LNCaP clone FGC (cell line): ENCODE results near the gene LEP.

ENCODE experiments used
- DNase-seq: peaks from one replicate; pipeline ENCODE4 v3.0.0-alpha.2; 2011; ENCODE audit warnings: low read depth
- H3K4me3 ChIP-seq: 2 replicates; pipeline ENCODE4 v1.5.1; 2011; ENCODE audit warnings: mild to moderate bottlenecking, low read depth, low read length, control low read depth
- TF ChIP-seq, protein P1 (sequence below): IDR thresholded peaks from 2 replicates; pipeline ENCODE4 v1.5.1; 2012; ENCODE audit warnings: mild to moderate bottlenecking; ENCODE audit not compliant: control insufficient read depth, insufficient read depth; ENCODE audit errors: extremely low read depth

The LEP gene

DNA sequence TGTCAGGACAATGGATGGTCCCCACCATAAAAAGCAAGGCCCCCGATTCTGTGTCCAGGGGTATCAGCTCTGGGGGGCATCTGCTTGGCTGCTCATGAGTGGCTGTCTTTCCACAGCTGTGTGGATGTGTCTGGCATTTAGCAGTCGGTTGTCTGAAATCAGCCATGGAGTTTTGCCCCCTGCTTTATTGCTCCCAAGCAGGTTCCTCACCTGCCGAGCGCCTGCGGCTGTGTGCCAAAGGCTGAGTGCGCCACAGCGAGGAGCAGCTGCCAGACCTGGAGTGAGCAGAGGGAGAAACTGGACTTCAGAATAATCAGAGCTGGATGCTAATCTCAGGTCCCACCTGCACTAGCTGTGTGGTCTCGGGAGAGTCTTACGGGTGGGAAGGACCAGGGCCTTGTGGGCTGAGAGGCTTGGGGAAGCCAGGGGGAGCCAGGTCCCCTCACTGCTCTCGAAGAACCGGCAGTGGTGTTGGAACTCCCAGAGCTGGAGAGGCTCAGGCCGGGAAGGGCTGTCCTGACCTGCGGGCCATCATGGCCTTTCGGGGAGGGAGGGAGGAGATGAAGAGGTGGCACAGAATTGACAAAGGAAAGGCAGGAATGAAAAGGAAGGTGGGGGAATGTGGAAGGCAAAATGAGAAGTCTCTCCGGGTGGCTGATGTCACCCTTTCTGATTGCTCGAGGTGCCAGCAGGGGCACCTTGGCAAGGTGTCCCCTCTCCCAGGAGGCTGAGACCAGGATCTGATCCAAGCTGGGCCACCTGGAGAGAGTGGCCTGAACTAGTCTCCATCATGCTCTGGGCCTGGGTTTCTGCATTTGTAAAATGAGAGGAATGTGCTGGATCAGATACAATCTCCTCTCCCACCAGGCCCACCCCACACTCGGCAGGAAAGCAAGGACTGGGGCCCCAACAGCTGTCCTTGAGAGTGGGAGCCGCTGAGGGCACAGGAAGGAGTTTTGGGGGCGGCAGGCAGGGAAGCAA, 30.2 kb upstream of the LEP start:
- DNase-seq = no peak
- TF ChIP-seq, protein P1, sequence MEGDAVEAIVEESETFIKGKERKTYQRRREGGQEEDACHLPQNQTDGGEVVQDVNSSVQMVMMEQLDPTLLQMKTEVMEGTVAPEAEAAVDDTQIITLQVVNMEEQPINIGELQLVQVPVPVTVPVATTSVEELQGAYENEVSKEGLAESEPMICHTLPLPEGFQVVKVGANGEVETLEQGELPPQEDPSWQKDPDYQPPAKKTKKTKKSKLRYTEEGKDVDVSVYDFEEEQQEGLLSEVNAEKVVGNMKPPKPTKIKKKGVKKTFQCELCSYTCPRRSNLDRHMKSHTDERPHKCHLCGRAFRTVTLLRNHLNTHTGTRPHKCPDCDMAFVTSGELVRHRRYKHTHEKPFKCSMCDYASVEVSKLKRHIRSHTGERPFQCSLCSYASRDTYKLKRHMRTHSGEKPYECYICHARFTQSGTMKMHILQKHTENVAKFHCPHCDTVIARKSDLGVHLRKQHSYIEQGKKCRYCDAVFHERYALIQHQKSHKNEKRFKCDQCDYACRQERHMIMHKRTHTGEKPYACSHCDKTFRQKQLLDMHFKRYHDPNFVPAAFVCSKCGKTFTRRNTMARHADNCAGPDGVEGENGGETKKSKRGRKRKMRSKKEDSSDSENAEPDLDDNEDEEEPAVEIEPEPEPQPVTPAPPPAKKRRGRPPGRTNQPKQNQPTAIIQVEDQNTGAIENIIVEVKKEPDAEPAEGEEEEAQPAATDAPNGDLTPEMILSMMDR = no peak
- no peak overlapping the region for H3K4me3 ChIP-seq

DNA sequence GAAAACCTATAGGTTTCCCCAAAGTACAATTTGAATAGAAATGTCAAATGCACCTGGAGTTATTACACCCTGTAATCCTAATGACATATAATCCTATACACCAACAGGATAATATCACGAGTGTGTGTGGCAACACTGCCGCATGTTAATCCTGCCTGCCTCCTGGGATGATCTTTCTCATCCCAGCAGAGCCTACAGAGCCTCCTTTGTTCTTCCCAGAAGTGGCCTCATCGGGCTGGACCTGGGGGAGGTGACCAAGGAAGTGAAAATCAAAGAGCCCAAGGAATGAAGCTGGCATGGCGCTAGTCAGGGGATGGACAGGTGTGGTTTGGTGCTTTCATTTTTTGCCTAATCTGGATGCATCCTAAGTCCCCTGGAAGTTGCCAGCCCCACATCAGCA, 29.5 kb upstream of the LEP start:
- no peak for DNase-seq
- H3K4me3 ChIP-seq = no peak overlapping the region
- TF ChIP-seq, protein P1 = no peak

DNA sequence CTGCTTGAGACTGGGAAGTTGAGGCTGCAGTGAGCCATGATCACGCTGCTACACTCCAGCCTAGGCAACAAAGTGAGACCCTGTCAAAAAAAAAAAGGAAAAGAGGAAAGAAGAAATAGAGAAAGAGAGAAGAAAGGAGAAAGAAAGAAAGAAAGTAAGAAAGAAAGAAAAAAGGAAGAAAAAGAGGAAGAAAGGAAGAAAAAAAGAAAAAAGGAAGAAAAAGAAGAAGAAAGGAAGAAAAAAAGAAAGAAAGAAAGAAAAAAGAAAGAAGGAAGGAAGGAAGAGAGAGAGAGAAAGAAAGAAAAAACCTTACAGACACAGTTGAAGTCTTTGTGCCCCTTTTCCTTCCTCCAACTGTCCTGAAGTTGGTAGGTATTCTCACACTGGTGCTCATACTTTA, 26.6 kb upstream of the LEP start:
- TF ChIP-seq, protein P1 = no peak
- no peak for DNase-seq

DNA sequence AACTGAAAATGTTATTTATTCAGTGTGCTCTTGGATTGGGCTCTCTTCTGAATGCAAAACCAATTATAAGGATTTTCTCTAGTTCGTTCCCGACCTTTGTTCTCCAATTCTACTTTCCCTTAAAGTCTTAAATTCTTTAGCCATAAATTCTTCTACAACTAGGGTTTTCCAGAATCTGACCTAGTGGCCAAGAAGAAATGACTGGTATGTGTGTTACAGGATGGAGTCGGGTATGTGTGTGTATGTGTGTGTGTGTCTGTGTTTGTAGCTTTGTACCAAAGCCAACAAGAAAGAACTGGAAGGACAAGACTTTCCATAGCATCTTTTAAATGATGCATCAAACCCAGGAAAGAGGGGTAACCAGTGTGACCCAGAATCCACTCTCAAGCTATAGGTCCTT, 25.8 kb upstream of the LEP start:
- H3K4me3 ChIP-seq = no peak overlapping the region
- DNase-seq = no peak
- TF ChIP-seq, protein P1 = no peak

More for the DNA sequence above, 26.6 kb upstream of the LEP start:
- H3K4me3 ChIP-seq = no peak overlapping the region

DNA sequence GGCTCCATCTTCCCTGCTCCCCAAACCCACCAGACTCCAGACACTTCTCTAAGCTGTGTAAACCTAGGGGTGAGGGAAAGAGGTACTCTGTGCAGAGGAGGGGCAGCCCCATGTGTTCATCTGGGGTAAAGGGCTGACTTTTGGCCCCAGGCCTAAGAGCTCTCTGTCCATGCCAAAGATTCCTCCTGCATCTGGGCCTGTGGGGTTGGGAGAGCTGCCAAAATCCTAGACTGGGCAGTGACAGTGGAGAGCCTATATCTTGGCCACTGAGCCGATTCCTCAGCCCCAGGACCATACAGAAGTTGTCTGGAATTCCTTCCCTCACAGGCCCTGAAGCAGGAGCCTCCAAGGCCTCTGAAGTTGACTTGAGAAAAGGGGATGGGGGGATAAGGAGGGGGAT, 25.3 kb upstream of the LEP start:
- TF ChIP-seq, protein P1 = no peak
- H3K4me3 ChIP-seq = no peak overlapping the region
- DNase-seq = no peak

DNA sequence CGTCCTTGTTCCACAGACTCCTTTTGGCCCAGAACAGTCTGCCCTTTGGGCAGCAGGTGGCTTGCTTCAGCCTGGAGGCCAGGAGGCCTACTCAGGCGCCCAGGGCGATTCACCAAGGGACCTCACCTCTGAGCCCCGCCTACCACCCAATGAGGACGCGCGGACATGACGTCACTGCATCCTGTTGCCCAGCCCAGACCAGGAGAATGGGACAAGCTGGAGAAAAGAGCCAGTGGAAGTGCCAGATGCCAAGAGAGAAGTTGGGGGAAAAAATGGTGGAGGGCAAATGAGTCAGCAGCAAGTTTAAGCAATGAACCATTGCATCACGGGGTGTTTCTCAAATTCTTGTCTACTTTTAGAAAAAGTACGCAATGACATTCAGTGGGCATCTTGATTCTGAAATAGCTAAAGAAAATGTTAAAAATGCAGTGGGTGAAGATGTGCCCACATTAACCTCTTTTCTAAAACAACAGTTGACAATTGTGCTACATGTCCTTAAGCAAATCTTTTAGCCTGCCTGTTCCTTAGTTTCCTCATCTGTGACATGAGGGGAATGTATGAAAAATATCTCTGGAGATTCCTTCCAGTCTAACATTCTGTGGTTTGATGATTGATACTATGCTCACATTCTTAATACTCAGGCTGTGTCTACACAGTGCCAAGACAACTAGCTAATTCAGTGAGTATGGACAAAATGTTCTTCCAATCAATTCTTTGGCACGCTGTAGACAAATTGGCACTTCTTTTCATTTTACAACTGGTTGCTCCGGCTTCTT, 23.9 kb upstream of the LEP start:
- DNase-seq = no peak
- TF ChIP-seq, protein P1 = no peak
- no peak overlapping the region for H3K4me3 ChIP-seq
